Small intestine (tissue), 7 donors: ENCODE measurements around the gene MARCO. TPM values are rescaled to one million over a fixed set of nuclear protein-coding genes. Genes with fewer than 3 reads are reported as not detected.

Source experiments
- DNase-seq, 2 donors: peaks; one replicate each; pipeline versions ENCODE4 v3.0.0 to v3.0.0-alpha.2; 2013
- FAIRE-seq: peaks from 2 replicates; lab custom pipeline; 2012; peaks lifted over from hg19 to GRCh38; lab: Jason Lieb, UNC
- H3K27ac ChIP-seq, 3 donors: one replicate each; pipeline ENCODE4 v1.5.1; 2013; ENCODE audit warnings: low read length in 2 of 3, mild to moderate bottlenecking in 2 of 3, control low read depth in 1 of 3, inconsistent platforms in 1 of 3, low read depth in 1 of 3, moderate library complexity in 1 of 3
- H3K27me3 ChIP-seq, 3 donors: one replicate each; pipeline ENCODE4 v1.6.1; 2013; ENCODE audit warnings: low read length in 3 of 3, inconsistent platforms in 1 of 3; ENCODE audit not compliant: control insufficient read depth in 3 of 3, insufficient read depth in 3 of 3
- H3K36me3 ChIP-seq, 3 donors: one replicate each; pipeline ENCODE4 v1.6.1; 2013; ENCODE audit warnings: low read length in 3 of 3, inconsistent platforms in 1 of 3, low read depth in 1 of 3, mild to moderate bottlenecking in 1 of 3, moderate library complexity in 1 of 3; ENCODE audit not compliant: control insufficient read depth in 3 of 3, insufficient read depth in 2 of 3
- H3K4me1 ChIP-seq, 3 donors: one replicate each; pipeline ENCODE4 v1.6.1; 2013; ENCODE audit warnings: low read length in 2 of 3, inconsistent platforms in 1 of 3, low read depth in 1 of 3, mild to moderate bottlenecking in 1 of 3, moderate library complexity in 1 of 3; ENCODE audit not compliant: control insufficient read depth in 3 of 3, insufficient read depth in 2 of 3
- H3K4me3 ChIP-seq, 3 donors: one replicate each; pipeline ENCODE4 v1.5.1; 2013; ENCODE audit warnings: low read length in 3 of 3, control low read depth in 1 of 3, inconsistent platforms in 1 of 3, low read depth in 1 of 3, mild to moderate bottlenecking in 1 of 3, moderate library complexity in 1 of 3
- H3K9me3 ChIP-seq, 2 donors: one replicate each; pipeline ENCODE4 v1.6.1; 2013; ENCODE audit warnings: low read depth in 1 of 2, low read length in 1 of 2; ENCODE audit not compliant: control insufficient read depth in 2 of 2, insufficient read depth in 1 of 2
- WGBS, 3 donors: extraction: QIAGEN DNeasy Blood & Tissue Kit; methylation state at CpG; one replicate each; pipeline ENCODE4 v1.1.7; 2013; 5-methylcytosine and 5-hydroxymethylcytosine counted together
- polyA plus RNA-seq, 4 donors: library from polyadenylated mRNA; stranded (reverse) in 3 of 4; unstranded in 1 of 4; fragments of 200-250 nt in 3 of 4; fragments of 120-200 nt in 1 of 4; gene quantifications; one replicate each; pipeline versions ENCODE4 v1.2.1 to v1.2.3, GENCODE V29; 2013
- donor health status: healthy with polysubstance abuse.
- donor health status: control.
- donor health status: control.
- donor health status: Bipolar disorder and iron deficiency.
- donor health status: healthy.

The MARCO gene
- polyA plus RNA-seq, 4 donors, result 0.03 to 13.4 (median 2.2) TPM

- peaks cover 0 to 4% (median 2%) of the 10 kb centered on the region in 3 donors for H3K27me3 ChIP-seq
- H3K4me1 ChIP-seq, result no peaks in the 10 kb centered on the region
- 58 to 71% (median 59%) methylated on average over 6 of the region's 6 CpGs for WGBS, 3 donors
- DNase-seq (no peak), FAIRE-seq (no peak)
- no peaks in the 10 kb centered on the region for H3K9me3 ChIP-seq
- no peak overlapping the region for H3K27ac ChIP-seq
- no peak overlapping the region for H3K4me3 ChIP-seq
- no peaks in the 10 kb centered on the region for H3K36me3 ChIP-seq
Measured at GRCh38 chr2:118967124-118967880, 25.3 kb downstream of the MARCO start.

GRCh38 chr2:118968042-118968441 lies 26.0 kb downstream of the MARCO start:
- WGBS, 3 donors, result 69 to 76% (median 70%) methylated on average over 3 of the region's 3 CpGs
- FAIRE-seq (no peak), DNase-seq (no peak)
- Histone ChIP-seq H3K4me3 (no peak overlapping the region), H3K9me3 (no peaks in the 10 kb centered on the region), H3K27me3 (peaks cover 0 to 4% (median 2%) of the 10 kb centered on the region in 3 donors), H3K36me3 (no peaks in the 10 kb centered on the region), H3K4me1 (no peaks in the 10 kb centered on the region), H3K27ac (no peak overlapping the region)

GRCh38 chr2:118968961-118969733 lies 27.2 kb downstream of the MARCO start:
- WGBS, 3 donors, result 75 to 82% (median 79%) methylated on average over 7 of the region's 7 CpGs
- no peaks in the 10 kb centered on the region for H3K36me3 ChIP-seq
- H3K27ac ChIP-seq, result no peak overlapping the region
- FAIRE-seq, result no peak
- H3K9me3 ChIP-seq, result no peaks in the 10 kb centered on the region
- no peak overlapping the region for H3K4me3 ChIP-seq
- H3K4me1 ChIP-seq, result no peaks in the 10 kb centered on the region
- DNase-seq, result no peak
- peaks cover 0 to 4% (median 2%) of the 10 kb centered on the region in 3 donors for H3K27me3 ChIP-seq

GRCh38 chr2:118969734-118970395 lies 27.9 kb downstream of the MARCO start:
- DNase-seq (no peak), FAIRE-seq (no peak)
- WGBS, 3 donors, result 82 to 84% (median 83%) methylated on average over 16 of the region's 16 CpGs

GRCh38 chr2:118970396-118971135 lies 28.6 kb downstream of the MARCO start:
- Histone ChIP-seq H3K4me3 (no peak overlapping the region), H3K36me3 (no peaks in the 10 kb centered on the region), H3K4me1 (no peaks in the 10 kb centered on the region), H3K27ac (no peak overlapping the region), H3K9me3 (no peaks in the 10 kb centered on the region), H3K27me3 (peaks cover 0 to 4% (median 2%) of the 10 kb centered on the region in 3 donors)
- DNase-seq, result no peak
- WGBS, 3 donors, result 59 to 68% (median 67%) methylated on average over 9 to 10 of the region's 10 CpGs
- no peak for FAIRE-seq

More at GRCh38 chr2:118969734-118970395, 27.9 kb downstream of the MARCO start:
- no peak overlapping the region for H3K4me3 ChIP-seq
- no peak overlapping the region for H3K27ac ChIP-seq
- no peaks in the 10 kb centered on the region for H3K4me1 ChIP-seq
- no peaks in the 10 kb centered on the region for H3K36me3 ChIP-seq
- H3K27me3 ChIP-seq, result peaks cover 0 to 4% (median 2%) of the 10 kb centered on the region in 3 donors
- H3K9me3 ChIP-seq, result no peaks in the 10 kb centered on the region

- H3K36me3 ChIP-seq, result no peaks in the 10 kb centered on the region
- WGBS, 3 donors, result 83 to 88% (median 87%) methylated on average over 8 of the region's 8 CpGs
- no peak overlapping the region for H3K27ac ChIP-seq
- no peak for FAIRE-seq
- no peak for DNase-seq
- H3K9me3 ChIP-seq, result peaks cover 0 to 3% of the 10 kb centered on the region in 2 donors
- H3K4me3 ChIP-seq, result no peak overlapping the region
- no peaks in the 10 kb centered on the region for H3K4me1 ChIP-seq
- peaks cover 0 to 4% (median 0%) of the 10 kb centered on the region in 3 donors for H3K27me3 ChIP-seq
Measured at GRCh38 chr2:118971245-118972122, 29.5 kb downstream of the MARCO start.

- Histone ChIP-seq H3K36me3 (no peaks in the 10 kb centered on the region), H3K4me3 (no peak overlapping the region), H3K27ac (no peak overlapping the region), H3K27me3 (no peaks in the 10 kb centered on the region), H3K9me3 (peaks cover 0 to 11% of the 10 kb centered on the region in 2 donors), H3K4me1 (no peaks in the 10 kb centered on the region)
- no peak for DNase-seq
- no peak for FAIRE-seq
- 68 to 81% (median 70%) methylated on average over 4 of the region's 4 CpGs for WGBS, 3 donors
Measured at GRCh38 chr2:118973542-118973951, 31.6 kb downstream of the MARCO start.
